GM19025 (cell line): ENCODE data around the gene RTCA.
"Not testable (repeated sequence)": the region's sequence is repeated elsewhere in the genome, so short reads cannot be mapped to it uniquely, and the experiment has no call there.

ENCODE experiments used
- ATAC-seq: cut with Tn5 transposase; IDR thresholded peaks from one replicate; pipeline ENCODE4 v1.9.1; 2021; ENCODE audit warnings: mild to moderate bottlenecking, low read depth, moderate library complexity; ENCODE audit not compliant: unreplicated experiment

RTCA gene

DNA sequence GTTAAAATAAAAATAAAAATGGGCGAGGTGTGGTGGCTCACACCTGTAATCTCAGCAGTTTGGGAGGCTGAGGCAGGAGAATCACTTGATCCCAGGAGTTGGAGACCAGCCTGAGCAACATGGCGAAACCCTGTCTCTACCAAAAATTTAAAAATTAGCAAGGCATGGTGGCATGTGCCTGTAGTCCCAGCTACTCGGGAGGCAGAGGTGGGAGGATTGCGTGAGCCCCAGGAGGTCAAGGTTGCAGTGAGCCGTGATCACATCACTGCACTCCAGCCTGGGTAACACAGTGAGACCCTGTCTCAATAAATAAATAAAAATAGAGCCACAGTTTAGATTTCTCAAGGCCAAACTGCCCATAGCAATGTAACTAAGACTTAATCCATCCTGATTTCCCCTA, 9.7 kb upstream of the RTCA start:
- ATAC-seq = not testable (repeated sequence)

DNA sequence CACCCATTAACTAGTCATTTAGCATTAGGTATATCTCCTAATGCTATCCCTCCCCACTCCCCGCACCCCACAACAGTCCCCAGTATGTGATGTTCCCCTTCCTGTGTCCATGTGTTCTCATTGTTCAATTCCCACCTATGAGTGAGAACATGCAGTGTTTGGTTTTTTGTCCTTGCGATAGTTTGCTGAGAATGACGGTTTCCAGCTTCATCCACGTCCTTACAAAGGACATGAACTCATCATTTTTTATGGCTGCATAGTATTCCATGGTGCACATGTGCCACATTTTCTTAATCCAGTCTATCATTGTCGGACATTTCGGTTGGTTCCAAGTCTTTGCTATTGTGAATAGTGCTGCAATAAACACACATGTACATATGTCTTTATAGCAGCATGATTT, 7.6 kb upstream of the RTCA start:
- not testable (repeated sequence) for ATAC-seq

DNA sequence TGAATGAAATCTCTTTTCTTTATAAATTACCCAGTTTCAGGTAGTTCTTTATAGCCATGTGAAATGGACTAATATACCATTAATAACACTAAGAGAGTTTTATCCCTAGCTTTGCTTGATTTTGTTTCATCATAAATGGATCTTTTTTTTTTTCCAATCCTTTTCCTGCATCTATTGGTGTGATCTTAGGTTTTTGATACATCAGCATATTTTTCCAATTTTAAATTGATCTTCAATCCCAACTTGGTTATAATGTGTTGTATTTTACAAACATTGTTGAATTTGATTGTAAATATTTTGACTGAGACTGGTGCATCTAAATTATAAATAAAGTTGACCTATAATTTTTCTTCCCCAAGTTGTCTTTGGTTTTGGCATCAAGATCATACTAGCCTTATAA, 4.3 kb upstream of the RTCA start:
- no peak for ATAC-seq

DNA sequence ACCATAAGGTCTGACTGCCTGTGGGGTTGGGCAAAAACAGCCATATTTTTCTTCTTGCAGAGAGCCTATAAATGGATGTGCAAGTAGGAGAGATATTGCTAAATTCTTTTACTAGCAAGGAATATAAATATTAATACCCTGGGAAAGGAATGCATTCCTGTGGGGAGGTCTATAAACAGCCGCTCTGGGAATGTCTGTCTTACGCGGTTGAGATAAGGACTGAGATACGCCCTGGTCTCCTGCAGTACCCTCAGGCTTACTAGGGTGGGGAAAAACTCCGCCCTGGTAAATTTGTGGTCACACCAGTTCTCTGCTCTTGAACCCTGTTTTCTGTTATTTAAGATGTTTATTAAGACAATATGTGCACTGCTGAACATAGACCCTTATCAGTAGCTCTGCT, 1.9 kb upstream of the RTCA start:
- ATAC-seq = not testable (repeated sequence)

DNA sequence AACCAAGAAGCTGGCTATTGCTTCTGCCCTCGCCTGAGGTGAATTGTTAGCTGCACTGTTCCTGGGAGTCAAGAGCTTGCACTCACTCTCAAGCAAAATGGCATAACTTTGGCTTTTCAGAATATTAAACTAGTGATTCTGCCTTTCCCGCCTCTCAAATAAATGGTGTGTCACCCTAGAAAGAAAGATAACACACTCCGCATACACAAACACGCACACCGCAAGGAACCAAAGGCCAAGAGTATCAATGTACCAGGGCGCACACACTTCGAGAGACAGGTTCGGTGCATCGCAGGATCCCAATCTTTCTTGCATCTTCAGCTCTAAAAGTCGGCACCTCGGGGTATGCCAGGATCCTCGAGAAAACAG, 470 bp upstream of the RTCA start:
- peak; percentile 23 for ATAC-seq

GRCh38 chr1:100266741-100267140, 725 bp downstream of the RTCA start:
- ATAC-seq = peak; percentile 2

GRCh38 chr1:100267284-100267683, 1.3 kb downstream of the RTCA start:
- ATAC-seq = no peak

GRCh38 chr1:100268202-100268601, 2.2 kb downstream of the RTCA start:
- ATAC-seq = no peak

DNA sequence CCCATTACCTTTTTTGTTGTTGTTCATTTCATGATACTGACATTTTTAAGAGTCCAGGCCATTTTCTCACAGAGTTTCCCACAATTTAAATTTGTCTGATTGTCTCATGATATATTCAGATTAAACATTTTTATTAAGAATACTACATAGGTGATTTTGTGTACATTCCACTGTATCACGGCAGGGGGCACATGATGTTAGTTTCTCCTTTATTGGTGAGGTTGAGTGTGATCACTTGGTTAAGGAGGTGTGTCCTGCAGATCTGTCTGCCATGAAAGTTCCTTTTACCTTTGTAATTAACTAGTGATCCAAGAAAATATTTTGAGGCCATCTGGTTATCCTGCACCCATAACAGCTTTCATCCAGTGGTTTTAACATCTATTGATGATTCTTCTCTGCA, 11.8 kb downstream of the RTCA start:
- ATAC-seq = no peak

- ATAC-seq = no peak
Measured at GRCh38 chr1:100279358-100279923, 13.4 kb downstream of the RTCA start.

DNA sequence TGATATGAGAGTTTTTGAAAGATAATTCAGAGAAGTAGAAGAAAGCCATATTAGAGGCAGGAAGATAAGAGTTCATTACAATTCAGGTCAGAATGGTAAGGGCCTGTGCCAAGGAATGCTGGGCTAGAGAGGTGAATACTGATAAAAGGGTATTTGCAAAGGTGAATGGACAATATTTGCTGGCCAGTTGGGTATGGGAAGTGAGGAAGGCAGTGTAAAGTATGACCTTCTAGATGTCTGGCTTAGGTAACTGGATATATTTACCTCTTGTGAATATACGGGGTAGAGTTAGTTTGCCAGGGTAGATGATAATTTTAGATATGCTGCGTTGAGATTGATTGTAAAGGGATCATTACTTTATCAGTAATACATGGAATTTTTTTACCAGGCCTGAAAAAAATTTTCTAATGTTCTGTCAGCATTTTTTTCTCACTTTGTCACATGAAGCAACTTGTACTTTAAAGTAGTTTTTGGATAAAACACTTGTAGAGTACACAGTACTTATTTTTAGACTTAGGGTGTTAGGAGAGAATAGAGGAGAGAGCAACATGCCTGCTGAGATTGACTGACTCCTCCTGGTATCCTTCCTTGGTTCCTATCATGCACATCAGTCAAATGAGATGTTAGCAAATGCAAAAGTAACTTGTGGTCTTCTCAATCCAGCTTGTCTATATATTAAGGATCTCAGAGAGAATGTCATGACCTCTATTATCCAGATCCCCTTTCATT, 14.1 kb downstream of the RTCA start:
- ATAC-seq = no peak

GRCh38 chr1:100284591-100284990, 18.6 kb downstream of the RTCA start:
- no peak for ATAC-seq

GRCh38 chr1:100287162-100287561, 21.1 kb downstream of the RTCA start:
- ATAC-seq = no peak

DNA sequence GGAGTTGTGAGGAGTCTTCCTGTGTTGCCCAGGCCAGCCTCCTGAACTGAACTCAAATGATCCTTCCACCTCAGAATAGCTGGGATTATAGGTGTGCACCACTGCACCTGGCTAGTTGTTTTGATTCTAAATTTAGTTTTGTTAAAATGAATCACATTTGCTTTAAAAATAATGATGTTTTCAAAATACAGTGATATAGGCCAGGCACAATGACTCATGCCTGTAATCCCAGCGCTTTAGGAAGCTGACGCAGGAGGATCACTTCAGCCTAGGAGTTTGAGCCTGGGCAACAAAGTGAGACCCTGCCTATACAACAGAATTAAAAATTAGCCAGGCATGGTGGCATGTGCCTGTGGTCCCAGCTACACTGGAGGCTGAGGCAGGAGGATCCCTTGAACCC, 24.3 kb downstream of the RTCA start:
- no peak for ATAC-seq

DNA sequence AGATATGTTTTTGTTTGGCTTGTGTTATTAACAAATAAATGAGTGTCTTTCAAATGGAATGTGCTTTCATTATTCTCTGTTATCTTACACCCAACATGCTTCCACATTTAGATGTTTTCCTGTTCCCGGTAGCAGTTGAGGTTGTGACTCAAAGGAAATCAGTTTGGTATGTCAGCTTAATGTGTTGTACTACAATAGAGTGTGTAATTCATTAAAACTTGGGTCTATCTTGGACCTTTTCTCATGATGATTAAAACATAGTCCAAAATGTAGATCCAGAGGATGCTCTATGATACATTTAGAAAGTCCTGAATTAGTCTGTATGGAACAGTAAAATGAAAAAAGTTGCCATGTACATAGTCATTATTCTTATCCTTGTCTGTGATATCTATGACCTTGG, 26.7 kb downstream of the RTCA start:
- ATAC-seq = no peak

- no peak for ATAC-seq
Measured at GRCh38 chr1:100296140-100296539, 30.1 kb downstream of the RTCA start.

- not testable (repeated sequence) for ATAC-seq
Measured at GRCh38 chr1:100296997-100297396, 31.0 kb downstream of the RTCA start.

- ATAC-seq = no peak
Measured at GRCh38 chr1:100298512-100298911, 32.5 kb downstream of the RTCA start.

GRCh38 chr1:100299521-100300222, 33.7 kb downstream of the RTCA start:
- ATAC-seq = no peak

- ATAC-seq = no peak
Measured at GRCh38 chr1:100300691-100301090, 34.7 kb downstream of the RTCA start.

DNA sequence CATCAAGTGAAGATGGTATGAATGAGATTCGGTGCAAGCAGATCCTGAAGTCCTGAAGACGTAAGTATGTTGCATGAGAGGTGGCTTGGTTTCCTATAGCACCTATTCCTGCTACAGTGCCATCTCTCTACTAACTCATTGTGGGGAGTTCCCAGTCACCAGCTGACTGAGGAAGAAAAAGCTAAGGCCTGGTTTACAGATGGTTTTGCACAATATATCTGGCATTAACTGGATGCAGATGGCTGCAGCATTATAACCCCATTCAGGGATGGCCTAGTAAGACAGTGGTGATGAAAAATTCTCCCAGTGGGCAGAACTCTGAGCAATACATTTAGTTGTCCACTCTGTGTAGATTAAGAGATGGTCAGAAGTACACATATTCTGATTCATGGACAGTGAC, 36.7 kb downstream of the RTCA start:
- no peak for ATAC-seq

DNA sequence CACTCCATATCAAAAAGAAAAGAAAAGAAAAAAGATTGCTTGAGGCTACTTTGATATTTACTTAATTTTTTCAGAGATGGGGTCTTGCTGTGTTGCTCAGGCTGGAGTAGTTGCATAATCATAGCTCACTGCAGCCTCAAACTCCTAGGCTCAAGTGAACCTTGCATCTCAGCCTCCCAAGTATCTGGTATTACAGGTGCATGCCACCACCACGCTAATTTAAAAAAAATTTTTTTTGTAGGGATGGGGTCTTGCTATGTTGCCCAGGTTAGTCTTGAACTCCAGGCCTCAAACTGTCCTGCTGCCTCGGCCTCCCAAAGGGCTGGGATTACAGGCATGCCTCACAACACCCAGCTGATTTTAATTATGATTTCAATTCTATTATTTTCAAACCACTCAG, 38.2 kb downstream of the RTCA start:
- ATAC-seq = no peak
